ENCODE results near the gene PEPD.

PEPD gene

DNA sequence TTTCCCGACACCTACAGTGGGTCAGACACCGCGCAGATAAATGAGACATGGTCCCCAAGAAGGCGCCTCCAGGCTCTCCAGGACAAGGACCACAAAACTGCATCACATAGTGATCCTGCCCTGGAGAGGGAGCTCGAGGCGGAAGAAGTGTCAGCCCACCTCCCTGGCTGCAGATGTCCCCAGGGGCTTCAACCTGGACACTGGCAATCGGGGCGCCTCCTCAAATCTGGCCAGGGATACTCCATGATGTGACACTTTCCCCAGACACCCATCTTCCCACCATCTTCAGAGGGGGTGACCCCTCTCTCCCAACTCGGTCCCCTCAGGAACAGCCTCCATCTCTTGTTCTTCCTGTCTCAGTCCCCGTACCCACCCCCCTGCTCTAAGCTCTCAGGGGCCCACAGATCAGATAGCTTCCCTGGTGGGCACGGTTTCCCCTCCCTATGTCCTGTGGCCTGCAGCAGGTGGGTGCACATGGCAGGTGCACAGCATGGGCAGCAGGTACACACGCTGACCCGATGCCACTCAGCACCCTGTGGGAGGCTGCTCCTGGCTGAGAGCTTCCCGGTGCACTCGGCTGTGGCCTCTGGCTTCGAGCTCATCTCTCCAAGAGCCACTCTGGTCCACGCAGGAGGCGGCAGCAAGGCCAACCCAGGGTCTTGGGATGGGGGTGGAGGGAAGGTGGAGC, 61.2 kb downstream of the PEPD start:
- in situ Hi-C loops (cut with MboI; ENCODE audit: low sequenced_read_pairs): no loop called here

DNA sequence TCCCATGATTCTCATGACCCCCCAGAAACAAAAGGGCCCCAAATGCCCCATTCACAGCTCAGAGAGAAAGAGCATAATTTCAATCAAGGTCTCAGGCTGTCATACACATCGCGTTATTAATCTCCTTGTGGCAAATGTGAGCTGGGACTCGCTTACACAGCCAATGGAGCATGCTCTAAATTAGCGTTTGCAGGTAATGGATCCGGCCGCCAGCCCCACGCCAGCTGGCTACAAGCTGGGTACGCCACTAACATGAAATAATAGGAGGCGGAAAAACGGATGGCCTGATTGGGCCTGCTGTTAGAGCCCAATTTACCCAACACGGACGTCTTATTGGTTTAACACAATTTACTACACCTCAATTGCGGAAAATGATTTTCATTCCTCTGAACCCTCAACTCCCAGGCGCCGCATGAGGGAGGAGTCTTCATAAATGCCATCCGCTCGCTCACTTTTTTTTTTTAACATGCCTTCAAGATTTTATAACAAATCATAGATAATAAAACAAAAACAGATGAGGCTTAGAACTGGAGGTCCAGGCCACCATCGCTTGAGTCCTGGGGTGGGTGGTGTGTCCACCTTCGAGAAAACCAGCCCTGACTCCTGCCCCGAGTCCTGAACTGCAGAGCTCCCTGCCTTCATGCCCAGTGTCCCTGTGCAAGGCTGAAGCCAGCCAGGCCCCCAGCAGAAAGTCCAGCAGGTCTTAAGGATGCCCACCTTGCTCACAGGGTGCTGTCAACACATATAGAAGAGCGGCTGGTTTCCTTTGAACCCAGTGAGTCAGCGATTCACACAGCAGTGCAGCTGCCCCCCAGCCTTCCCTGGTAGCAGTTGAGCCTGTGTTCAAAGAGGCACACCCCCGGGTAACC, 62.1 kb downstream of the PEPD start:
- in situ Hi-C loops (cut with MboI; ENCODE audit: low sequenced_read_pairs): no loop called here

DNA sequence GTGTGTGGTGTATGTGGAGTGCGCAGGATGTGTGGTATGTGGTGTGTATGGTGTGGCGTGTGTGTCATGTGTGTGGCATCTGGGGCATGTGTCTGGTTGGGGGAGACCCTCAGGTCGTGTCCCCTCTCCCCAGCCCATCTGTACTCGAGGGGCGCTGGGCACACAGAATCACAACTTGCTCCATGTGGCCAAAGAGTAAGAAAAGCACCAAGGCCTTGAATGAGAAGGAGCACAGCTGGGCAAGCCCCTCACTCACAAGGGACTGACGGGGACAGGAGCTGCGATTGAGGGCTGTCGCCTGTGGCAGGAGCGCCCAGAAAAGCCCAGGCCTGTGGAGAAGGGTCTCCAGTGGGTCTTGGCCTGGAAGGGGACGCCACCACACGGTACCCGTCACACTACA, 62.8 kb downstream of the PEPD start:
- in situ Hi-C loops (cut with MboI; ENCODE audit: low sequenced_read_pairs): no loop called here

DNA sequence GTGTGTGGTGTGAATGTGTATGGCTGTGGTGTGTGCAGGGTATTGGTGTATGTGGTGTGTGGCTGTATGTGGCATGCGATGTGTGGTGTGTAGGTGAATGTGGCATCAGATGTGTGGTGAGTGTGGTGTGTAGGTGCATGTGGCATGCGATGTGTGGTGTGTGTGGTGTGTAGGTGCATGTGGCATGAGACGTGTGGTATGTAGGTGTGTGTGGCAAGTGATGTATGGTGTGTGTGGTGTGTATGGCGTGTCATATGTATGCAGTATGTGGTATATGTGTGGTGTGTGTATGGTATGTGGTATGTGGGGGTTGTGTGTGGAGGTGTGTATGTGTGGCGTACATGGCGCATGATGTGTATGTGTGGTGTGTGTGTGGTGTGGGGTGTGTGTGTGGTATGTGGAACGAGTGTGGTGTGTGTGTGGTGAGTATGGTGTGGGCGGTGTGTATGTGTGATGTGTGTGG, 63.4 kb downstream of the PEPD start:
- in situ Hi-C loops (cut with MboI; ENCODE audit: low sequenced_read_pairs): no loop called here

DNA sequence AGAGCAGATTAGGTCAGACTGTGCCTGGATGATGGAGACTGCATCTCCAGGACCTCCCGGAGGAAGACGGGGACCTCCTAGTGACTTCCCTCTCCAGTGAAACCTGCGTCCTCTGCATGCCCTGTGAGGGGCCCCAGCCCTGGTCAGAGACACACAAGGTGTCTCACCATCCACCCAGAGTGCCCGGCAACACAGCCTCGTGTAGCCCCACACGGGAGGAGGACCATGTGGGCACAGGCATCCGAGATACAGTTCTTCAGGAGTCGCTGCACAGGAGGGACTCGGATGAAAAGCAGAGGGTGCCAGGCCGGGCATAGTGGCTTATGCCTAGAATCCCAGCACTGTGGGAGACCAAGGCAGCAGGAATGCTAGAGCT, 64.8 kb downstream of the PEPD start:
- in situ Hi-C loops (cut with MboI; ENCODE audit: low sequenced_read_pairs): no loop called here

DNA sequence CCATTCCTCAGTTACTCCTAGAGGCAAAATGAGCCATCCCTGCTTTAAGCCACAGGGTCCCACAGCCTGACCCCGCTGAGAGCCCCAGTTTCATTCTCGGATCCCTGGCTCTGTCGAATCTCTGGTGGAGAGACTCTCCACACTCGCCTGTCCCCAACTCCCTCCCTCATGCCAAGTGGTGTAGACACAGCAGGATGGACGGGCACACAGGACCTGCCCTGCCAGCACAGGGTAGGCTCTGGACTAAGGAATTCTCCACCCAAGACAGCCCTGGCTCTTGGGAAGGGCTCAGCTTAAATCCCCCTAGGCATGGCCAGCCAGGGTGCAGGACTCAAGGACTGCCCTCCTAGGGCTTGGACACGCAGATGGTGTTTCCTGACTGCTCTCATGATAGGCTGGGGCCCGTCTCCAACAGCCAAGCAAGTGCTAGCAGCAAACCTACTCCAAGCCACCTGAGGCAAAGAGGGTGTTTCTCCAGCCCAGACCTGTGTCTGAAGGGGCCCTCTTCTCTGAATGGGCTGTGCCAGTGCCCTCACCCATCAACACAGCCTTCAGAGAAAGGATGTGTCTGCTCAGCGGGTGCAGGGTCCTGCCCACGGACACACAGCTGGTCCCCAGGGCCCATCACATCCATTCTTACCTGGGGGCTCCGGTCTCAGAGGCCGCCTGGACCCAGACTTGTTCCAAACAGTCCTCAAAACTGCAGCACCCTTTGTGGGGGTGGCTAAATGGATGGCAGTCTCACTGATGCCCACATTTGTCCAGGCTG, 65.3 kb downstream of the PEPD start:
- in situ Hi-C loops (cut with MboI; ENCODE audit: low sequenced_read_pairs): no loop called here

DNA sequence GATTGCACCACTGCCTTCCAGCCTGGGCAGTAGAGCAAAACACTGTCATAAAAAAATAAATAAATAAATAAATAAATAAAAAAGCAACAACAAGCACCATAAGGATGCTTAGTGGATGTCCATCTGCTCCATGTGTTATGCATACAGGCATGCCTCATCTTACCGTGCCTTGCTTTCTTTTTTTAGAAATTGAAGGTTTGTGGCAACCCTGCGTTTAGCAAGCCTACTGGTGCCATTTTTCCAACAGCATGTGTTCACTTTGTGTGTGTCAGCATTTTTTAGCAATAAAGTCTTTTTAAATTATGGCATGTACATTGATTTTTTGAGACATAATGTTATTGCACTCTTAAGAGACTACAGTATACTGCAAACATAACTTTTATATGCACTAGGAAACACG, 68.3 kb downstream of the PEPD start:
- in situ Hi-C loops (cut with MboI; ENCODE audit: low sequenced_read_pairs): no loop called here

DNA sequence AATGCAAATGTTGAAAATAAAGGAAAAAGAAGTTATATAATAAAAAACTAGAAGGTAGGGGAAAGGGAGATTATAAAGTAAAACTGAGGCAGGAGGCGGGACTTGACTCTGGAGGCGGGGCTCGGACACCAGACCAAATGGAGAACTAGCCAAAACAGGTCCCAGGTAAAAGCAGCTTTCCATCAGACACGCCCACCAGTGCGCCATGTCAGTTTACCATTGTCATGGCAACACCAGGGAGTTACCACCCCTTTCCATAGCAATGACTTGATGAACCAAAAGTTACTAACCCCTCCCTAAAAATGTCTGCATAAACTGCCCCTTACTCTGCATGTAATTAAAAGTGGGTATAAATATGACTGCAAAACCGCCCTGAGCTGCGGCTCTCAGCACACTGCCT, 70.9 kb downstream of the PEPD start:
- in situ Hi-C loops (cut with MboI; ENCODE audit: low sequenced_read_pairs): no loop called here

DNA sequence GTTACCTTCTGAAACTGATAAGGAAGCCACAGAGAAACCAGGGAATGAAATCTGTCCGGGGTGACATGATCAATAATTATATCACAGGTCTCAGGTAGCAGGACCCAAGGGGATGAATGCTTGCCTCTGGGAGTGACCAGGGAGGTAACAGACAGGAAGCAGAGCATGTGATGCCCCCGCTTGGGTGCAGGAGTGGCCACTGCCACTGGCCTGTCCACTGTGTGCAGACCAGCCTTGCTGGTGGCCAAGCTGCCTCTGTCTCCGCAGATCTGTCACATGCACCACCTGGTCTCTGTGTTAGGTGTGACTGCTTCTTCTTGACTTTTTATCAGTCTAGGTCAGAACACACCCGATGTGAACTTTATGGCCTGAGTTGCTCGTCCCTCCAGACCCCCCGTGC, 71.8 kb downstream of the PEPD start:
- in situ Hi-C loops (cut with MboI; ENCODE audit: low sequenced_read_pairs): loop anchor here (25.0 kb wide), 1 partner anchor 663 kb away; no protein-coding TSS in a partner anchor

DNA sequence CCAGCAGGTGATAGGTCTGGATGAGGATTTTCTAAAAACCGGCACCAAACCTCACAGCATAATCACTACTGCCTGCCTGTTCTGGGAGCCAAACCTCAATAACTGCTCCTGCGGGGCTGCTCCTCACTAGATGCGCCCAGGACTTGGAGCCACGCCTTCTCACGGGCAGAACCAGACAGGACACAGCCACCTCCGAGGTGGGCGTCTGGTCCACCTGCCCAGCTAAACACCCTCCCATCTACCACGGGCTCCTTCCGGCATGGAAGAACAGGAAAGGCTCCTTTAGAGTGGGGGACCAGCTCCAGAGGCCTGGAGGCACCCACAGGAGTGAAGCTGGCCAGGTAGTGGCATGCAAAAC, 73.5 kb downstream of the PEPD start:
- in situ Hi-C loops (cut with MboI; ENCODE audit: low sequenced_read_pairs): loop anchor here (25.0 kb wide), 1 partner anchor 664 kb away; no protein-coding TSS in a partner anchor

DNA sequence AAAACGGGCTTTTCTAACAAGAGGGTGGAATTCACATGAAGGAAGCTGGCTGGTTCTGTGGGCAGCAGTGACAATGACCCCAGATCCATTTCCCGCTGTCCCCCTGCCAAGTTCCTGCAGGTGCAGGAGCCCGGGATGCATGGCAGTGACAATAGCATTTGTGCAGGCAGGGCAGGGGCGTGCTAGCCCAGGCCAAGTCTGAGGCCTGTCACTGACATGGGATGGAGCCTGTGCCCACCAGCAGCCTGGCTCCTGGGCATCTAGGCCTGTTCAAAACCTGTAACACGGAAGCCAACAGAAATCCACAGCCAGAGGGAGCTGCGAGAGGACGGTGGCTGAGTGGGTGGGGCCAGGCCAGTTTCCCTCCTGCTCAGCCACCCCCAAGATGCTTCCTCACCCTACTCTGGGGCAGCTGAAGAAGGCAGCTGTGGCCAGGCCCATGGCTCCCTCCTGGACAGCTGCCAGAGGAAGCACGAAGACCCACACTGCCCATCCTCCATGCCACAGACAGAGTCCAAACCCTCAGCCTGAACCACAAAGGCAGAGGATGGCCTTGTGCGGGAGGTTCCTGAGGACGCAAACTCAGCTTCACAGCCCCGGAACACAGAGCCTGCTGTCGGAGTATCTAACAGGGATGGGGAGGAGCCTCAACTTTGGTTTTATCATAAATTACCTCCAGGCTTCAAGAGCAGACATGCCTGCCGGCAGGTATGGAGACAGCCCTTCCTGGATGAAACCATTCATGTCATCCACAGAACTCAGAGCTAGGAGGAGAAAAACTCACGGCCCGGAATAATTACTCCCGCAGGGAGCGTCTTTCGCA, 74.0 kb downstream of the PEPD start:
- in situ Hi-C loops (cut with MboI; ENCODE audit: low sequenced_read_pairs): loop anchor here (25.0 kb wide), 1 partner anchor 665 kb away; no protein-coding TSS in a partner anchor

DNA sequence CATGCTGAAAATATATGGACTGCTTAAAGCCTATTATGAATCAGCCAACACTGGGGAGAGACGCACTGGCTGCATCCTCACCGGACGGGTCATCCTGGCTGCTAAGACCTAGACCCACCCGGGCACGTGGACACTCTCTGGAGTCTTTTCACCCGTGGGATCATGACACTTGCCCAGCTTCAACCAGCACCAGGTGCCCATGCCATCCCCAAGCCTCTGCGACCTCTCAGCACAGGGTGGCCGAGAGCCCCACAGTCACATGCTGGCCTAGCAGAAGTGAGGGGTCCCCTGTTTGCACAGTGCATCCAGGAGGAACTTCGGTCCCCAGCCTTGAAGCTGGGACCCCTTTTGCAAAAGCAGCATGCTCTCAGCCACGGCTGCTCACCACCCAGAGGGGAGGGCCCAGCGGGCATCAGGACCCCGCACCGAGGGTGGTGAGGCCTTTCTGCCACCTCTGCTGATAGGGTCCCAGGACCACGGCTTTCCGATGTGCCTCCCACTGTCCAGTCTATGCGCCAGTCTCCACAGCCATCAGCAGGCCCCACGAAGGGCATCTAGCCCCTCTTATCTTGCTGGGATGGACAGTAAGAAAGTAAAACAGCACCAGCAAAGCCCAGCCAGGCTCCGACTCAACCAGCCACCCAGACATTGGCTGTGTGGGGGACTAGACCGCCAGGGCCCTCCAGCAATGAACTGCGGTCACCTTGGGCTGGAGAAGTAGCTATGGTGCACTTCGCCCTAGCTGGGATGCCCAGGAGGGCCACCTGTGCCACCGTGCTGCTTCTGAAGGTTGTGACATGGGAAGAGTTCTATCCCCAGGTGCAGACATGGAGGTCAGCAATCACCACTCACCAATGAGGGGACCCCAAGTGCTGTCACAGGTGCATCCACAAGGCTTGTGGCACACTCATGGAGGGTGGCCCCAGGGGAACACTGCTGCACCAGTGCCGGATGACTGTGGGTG, 75.0 kb downstream of the PEPD start:
- in situ Hi-C loops (cut with MboI; ENCODE audit: low sequenced_read_pairs): loop anchor here (25.0 kb wide), 1 partner anchor 666 kb away; no protein-coding TSS in a partner anchor

DNA sequence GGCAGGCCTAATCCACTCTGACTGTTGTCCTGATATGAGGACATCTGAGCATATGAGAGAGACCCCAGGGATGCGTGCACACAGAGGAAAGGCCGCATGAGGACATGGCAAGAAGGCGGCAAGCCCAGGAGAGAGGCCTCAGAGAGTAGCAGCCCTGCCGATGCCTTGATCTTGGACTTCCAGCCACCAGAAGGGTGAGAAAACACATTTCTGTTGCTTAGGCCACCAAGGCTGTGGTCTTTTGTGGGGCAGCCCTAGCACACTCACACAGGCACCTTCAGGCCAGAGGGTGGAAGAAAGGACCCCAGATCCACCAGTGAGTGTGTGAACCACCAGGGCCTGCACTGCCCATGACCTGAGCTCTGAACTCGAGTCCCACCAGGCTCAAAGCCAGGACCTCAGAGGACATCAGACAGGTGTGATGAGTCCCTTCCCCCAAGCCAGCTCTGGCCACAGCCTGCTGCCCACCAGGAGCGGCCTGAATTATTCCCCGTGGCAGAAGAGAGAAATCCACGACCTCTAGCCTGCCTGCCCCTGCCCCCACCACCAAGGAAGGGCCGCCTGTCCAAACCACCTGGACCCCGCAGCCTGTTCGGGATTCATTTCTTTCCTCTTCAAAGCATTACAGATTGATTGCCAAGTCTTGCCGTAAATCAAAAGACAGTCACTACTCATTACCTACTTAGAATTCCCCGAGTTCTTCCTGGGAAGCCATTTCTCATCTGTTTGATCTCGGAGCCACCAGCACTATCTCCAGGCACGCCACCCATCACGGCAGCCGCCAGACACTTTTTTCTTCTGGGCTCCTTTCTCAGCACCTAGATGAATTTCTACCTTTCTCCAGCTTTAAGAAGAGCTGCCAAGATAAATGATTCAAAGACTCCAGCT, 75.9 kb downstream of the PEPD start:
- in situ Hi-C loops (cut with MboI; ENCODE audit: low sequenced_read_pairs): loop anchor here (25.0 kb wide), 1 partner anchor 667 kb away; no protein-coding TSS in a partner anchor

DNA sequence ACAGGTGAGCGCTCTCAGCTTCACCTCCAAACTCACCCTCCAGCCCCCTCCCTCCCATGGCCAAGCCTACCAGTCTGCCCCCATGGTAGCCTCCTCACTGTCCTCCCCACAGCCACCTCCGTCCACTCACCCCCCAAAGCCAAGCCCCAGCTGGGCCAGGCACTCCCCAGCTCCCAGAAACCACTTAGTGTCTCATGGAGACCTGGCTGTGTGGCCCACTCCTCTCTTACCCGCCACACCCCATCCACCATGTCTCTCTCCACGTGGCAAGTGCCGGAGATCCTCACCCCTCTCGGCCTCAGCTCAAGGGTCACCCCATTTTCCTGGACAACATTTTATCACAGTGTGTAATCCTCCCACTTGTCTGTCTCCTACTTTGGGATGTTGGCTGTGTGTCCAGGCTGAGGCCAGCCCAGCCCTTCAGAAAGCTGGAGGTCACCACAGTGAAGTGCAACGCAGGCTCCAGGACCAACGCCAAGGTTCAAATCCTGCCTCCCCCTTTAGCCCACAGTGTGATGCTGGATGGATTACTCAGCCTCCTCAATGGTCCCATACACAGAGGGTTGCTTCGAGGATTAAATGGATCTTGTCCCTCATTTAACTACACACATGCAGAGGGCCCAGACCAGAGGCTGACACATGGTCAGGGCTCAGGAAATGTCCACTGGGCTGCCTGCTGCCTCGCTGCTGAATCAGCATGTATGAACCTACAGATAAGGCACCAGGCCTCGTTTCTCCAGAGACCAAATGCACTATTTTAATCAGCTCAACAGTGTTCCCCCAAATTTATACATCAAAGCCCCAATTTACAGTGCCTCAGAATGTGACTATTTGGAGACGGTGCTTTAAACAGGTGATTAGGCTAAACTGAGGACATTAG, 76.8 kb downstream of the PEPD start:
- in situ Hi-C loops (cut with MboI; ENCODE audit: low sequenced_read_pairs): loop anchor here (25.0 kb wide), 1 partner anchor 667 kb away; no protein-coding TSS in a partner anchor

DNA sequence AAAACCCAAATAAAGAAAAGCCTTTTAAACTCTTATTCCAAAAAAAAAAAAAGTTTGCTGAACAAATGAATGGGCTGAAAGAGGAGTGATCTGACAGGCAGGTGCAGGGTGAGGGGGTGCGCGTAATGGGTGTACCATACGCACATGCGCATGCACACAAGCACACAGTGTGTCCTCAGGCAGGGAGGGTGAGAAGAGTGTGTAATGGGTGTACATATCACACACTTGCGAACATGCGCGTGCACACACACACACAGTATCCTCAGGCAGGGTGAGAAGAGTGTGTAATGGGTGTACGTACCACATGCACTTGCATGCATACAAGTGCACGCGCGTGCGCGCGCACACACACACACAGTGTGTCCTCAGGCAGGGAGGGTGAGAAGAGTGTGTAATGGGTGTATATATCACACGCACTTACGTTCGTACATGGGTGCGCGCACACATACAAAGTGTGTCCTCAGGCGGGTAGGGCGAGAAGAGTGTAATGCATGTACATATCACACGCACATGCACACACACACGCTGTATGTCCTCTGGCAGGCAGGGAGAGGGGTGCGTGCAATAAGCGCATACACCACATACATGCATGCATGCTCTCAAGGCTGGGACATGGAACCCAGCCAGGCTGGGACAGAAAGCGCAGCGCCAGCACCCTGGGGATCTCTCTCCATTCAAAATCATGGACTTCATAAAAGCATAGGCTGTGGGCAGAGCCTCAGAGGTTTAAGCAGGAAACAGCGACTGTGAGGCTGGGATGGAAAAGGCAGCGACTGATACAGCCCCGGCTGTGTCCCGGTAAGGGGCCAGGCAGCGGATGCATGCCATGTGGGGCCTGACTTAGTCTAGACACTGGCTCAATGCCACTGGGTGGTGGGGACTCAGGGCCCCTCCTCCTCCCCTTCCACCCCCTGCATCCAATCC, 77.7 kb downstream of the PEPD start:
- in situ Hi-C loops (cut with MboI; ENCODE audit: low sequenced_read_pairs): loop anchor here (25.0 kb wide), 1 partner anchor 668 kb away; no protein-coding TSS in a partner anchor

DNA sequence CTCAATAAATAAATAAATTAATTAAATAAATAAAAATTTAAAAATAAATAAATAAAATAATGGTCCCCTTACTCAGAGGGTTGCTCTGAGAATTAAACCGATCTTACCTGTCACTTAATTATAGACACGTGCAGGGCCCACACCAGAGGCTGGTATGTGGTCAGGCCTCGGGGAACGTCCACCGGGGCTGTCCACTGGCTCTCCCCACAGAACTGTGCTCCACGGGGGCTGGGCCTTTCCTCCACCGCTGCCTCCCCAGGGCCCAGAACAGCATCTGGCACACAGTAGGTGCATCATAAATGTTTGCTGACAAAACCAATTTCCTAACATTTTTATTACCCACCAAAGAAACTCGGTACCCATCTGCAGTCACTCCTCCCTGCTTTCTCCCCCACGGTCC, 78.9 kb downstream of the PEPD start:
- in situ Hi-C loops (cut with MboI; ENCODE audit: low sequenced_read_pairs): loop anchor here (25.0 kb wide), 1 partner anchor 670 kb away; no protein-coding TSS in a partner anchor

All from HL-60/S4 (cell line).